Fibroblast of skin of back (primary cell): ENCODE data around the gene LSM4. TPM values are rescaled to one million over a fixed set of nuclear protein-coding genes. Genes with fewer than 3 reads are reported as not detected.
A peak's percentile ranks its signal among the peaks of the same experiment; 100 is the strongest.
"Not testable (repeated sequence)": the region's sequence is repeated elsewhere in the genome, so short reads cannot be mapped to it uniquely, and the experiment has no call there.

Experiments used
- DNase-seq: peaks from one replicate; pipeline ENCODE4 v3.0.0-alpha.2; 2013
- polyA plus RNA-seq, 2 experiments: library from polyadenylated mRNA; unstranded; fragments of 120-200 nt; gene quantifications; one replicate each; pipeline ENCODE4 v1.2.1, GENCODE V29; 2013; ENCODE audit not compliant: insufficient read length in 2 of 2

LSM4 gene
- 139 TPM for polyA plus RNA-seq (2013, experiment 1 of 2; ENCODE audit: insufficient read length)
- polyA plus RNA-seq (2013, experiment 2 of 2; ENCODE audit: insufficient read length) = 62.0 TPM

GRCh38 chr19:18322759-18323460, at the start of gene LSM4:
Gene LSM4, minus strand, starts transcription at chr19:18323076. Its CDS starts 56 bp downstream, at chr19:18323020.
- DNase-seq = peak; percentile 96

DNA sequence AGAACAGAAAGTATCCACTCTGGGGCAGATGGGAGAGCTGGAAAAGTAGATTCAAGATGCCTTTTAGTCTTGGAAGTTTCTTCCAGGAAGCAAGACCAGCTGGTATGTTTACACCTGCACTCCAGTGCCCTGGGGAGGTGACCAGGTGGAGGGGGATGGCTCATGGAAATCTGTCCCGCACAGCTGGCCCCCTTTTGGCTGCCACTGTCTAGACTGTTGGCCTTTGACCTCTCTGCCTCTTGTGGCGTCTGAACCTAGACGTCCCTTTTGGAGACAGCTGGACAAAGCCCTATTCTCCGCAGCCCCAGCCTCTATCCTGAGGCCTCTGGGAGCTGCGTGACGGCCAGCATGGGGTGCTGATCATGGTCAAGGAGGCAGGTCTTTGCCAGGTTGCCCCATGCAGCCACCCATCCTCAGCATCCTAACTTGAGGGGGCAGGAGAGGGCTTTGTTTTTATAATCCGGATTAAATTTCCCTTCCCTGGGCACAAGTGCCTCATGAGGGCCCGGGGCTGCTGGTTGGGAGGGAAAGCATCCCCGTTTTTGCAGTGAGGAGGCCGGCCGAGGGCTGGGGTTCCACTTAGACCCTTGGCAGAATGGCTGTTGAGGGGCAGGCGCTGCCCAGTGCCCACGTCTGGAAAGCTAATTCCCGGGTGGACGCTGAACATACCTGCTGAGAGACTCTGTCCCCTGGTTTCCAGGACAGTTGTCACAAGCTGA, 45.8 kb upstream of the LSM4 start:
- no peak for DNase-seq

GRCh38 chr19:18366021-18366435, 43.2 kb upstream of the LSM4 start:
- DNase-seq = no peak

- DNase-seq = peak; percentile 98
Observed at GRCh38 chr19:18364826-18365528, 42.1 kb upstream of the LSM4 start.

DNA sequence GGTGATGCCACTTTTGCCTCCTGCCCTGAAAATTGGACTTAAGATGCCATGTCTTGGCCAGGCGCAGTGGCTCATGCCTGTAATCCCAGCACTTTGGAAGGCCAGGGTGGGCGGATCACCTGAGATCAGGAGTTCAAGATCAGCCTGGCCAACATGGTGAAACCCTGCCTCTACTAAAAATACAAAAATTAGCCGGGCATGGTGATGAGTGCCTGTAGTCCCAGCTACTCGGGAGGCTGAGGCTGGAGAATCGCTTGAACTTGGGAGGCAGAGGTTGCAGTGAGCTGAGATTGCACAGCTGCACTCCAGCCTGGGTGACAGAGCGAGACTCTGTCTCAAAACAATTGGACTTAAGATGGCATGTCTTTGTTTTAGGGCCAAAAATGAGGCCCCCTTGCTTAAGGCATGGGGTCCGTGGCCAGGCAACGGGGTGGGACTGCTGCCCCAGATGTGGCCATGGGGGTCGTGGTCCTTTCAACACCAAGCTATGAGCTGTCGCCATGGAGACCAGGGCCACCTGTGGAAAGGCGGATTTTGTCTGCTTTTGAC, 41.5 kb upstream of the LSM4 start:
- DNase-seq = not testable (repeated sequence)

DNA sequence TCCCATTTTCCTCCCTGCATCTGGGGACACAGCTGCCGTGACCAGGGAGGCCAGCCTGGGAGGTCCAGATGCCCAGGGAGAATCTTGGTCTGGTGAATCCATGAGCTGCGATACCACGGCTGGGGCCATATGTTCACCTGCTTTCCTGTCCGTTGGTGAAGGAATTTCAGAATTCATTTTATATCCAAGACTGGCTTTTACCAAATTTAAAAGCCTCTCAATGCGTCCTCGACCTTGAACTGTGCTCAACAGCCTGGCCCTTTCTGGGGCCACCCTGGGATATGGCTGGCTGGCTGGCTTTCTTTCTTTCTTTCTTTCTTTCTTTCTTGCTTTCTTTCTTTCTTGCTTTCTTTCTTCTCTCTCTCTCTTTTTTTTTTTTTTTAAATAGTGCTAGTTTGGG, 40.9 kb upstream of the LSM4 start:
- DNase-seq = no peak

DNA sequence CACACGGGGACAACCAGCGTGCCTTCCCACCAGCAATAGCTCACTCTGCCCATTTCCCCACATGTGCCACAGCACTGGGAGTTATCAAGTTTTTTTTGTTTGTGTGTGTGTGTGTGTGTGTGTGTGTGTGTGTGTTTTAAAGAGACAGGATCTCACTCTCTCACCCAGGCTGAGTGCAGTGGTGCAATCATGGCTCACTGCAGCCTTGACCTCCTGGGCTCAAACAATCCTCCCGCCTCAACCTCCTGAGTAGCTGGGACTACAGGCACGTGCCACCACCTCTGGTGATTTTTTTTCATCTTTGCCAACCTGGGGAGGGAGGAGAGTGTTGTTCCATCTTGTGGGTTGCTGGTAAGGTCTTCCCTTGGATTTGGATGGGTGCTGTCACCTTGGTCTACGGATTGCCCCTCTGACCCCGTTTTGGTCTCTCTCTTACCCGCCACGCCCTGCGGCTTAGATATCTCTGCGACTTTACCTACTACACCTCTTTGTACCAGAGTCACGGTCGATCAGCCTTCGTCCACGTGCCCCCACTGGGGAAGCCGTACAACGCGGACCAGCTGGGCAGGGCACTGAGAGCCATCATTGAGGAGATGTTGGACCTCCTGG, 40.2 kb upstream of the LSM4 start:
- DNase-seq = no peak

DNA sequence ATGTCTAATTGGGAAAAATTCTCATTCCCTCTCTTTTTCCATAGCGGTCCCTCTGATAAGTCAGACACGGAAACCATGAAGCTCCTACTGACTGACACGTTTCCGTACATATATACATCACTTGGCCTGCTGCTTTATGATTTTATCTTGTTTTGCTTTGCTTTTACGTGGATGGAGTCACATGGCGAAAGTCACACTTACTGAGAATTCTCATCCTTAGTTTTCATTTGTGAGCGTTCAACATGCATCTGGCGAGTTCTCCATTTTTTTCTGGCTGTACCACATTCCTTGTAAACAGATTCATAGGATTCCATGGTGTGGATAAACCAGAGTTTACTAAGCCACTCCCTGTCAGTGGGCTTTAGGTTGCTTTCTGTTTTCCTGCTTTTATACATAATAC, 38.8 kb upstream of the LSM4 start:
- DNase-seq = no peak

DNA sequence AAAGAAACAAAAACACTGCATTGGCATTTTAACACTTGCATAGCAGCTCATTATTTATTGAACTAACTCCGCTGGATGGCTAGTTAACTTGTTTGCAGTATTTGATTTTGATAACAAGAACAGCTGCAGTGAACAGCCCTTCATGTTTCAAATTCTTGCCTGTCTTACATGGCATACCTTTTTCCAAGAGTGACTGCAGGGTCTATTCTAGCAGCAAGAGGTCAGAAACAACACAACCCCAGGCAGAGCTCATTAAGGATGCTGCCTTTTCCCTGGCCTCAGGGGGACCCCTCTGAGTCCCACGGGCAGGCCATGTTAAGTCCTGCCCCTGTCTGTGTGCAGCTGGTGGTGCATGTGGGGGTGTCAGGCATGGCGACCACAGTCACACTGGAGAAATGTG, 34.2 kb upstream of the LSM4 start:
- DNase-seq = no peak

- not testable (repeated sequence) for DNase-seq
Observed at GRCh38 chr19:18354743-18355142, 31.9 kb upstream of the LSM4 start.

- DNase-seq = no peak
Observed at GRCh38 chr19:18353378-18354005, 30.6 kb upstream of the LSM4 start.

DNA sequence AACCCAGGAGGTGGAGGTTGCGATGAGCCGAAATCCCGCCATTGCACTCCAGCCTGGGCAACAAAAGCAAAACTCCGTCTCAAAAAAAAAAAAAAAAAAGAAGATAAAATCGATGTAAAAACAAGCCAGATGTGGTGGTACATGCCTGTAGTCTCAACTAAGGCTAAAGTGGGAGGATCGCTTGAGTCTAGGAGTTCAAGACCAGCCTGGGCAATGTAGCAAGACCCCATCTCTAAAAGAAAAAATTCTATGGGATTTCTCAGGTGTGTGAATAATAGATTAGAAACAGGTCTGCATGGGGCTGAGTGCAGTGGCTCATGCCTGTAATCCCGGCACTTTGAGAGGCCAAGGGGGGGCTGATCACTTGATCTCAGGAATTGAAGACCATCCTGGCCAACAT, 28.7 kb upstream of the LSM4 start:
- DNase-seq = no peak

- DNase-seq = no peak
Observed at GRCh38 chr19:18350490-18350889, 27.6 kb upstream of the LSM4 start.

DNA sequence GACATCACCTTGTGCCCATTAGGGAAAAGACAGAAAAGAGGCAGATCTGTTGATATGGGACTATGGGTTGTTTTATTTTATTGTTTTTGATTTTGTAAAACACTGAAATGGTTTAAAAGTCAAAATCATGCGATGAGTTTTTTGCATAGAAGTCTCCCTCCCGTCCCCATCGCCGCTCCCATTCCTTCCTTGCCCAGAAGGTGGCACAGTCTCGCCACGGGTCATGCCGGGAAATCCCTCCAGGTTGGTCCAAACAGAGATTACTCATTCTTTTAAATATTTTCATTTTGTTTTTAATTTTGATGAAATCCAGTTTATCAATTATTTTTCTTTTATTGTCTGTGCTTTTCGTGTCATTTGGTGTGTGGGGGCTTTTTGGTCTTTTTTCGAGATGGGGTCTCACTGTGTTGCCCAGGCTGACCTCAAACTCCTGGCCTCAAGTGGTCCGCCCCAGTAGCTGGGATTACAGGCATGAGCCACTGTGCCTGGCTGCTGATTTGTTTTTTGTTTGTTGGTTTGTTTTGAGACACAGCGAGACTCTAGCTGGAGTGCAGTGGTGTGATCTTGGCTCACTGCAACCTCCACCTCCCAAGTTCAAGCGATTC, 26.8 kb upstream of the LSM4 start:
- DNase-seq = peak; percentile 50

DNA sequence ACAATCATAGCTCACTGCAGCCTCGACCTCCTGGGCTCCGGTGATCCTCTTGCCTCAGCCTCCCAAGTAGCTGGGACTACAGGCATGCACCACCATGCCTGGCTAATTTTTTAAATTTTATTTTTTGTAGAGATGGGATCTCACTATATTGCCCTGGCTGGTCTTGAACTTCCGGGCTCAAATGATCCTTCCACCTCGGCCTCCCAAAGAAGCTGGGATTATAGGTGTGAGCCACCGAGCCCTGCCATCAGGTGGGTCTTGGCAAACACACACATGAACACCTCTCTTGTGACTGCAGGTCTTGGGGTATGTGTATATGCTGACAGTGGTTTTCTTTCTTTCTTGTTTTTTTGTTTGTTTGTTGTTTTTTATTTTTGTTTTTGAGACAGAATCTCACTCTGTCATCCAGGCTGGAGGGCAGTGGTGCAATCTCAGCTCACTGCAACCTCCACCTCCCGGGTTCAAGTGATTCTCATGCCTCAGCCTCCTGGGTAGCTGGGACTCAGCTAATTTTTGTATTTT, 26.0 kb upstream of the LSM4 start:
- DNase-seq = not testable (repeated sequence)

- DNase-seq = no peak
Observed at GRCh38 chr19:18348171-18348570, 25.3 kb upstream of the LSM4 start.

DNA sequence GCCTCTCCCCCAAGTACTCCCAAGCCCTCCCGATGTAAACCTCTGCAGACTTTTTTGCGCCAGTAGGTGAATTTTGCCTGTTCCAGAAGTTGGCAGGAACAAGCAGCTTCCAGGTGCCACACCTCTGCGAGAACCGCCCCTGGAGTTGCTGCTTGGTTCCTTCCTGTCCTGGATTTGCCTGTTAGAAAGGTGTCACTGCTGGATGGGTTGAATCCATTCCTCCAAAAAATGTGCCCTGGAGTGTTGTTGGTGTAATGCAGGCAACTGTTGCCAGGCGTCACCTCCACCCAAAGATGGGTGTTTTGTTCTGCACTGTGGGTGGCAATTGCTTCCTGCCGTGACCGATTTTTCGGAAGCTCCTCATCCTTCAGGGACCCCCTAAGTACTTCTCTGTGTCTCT, 23.2 kb upstream of the LSM4 start:
- DNase-seq = no peak

GRCh38 chr19:18345296-18345695, 22.4 kb upstream of the LSM4 start:
- DNase-seq = no peak

DNA sequence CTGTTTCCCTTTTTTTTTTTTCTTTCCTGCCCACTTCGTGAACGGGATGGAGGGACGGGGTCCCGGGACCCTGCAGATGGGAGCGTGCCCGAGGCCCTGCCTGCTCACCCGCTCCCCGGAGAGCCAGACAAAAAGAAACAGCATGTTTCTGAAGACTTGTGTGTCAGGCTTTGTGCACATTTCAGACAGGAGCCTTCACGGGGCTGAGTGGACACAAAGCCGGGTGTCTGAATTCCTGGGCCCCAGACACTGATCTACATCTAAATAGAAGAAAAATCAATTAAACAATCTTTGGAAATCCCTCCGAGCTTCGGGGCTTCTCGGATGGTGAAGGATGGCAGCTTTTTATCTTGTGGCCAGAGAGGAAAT, 21.7 kb upstream of the LSM4 start:
- DNase-seq = no peak

GRCh38 chr19:18342090-18342632, 19.3 kb upstream of the LSM4 start:
- no peak for DNase-seq
